PFSK-1 (cell line): ENCODE results near the gene PRRT4. TPM values are rescaled to one million over a fixed set of nuclear protein-coding genes. Genes with fewer than 3 reads are reported as not detected.

Experiments
- FOXP2 ChIP-seq: optimal IDR thresholded peaks from 2 replicates; pipeline ENCODE3; 2011; ENCODE audit warnings: borderline replicate concordance, control low read depth, inconsistent platforms; ENCODE audit not compliant: insufficient read depth; ENCODE audit errors: extremely low read length, extremely low read depth
- POLR2AphosphoS5 ChIP-seq: IDR thresholded peaks from 2 replicates; pipeline ENCODE4 v1.6.1; 2012; ENCODE audit warnings: low read depth, mild to moderate bottlenecking, control low read depth, low read length, moderate library complexity
- REST ChIP-seq, 2 experiments: IDR thresholded peaks; 2 replicates each; pipeline versions ENCODE4 v1.6.1 to v1.8.0; 2011 to 2012; ENCODE audit warnings: low read depth in 2 of 2, low read length in 2 of 2, control low read depth in 1 of 2, inconsistent platforms in 1 of 2, mild to moderate bottlenecking in 1 of 2, moderate library complexity in 1 of 2; ENCODE audit not compliant: insufficient read depth in 1 of 2
- SIN3A ChIP-seq: IDR thresholded peaks from 2 replicates; pipeline ENCODE4 v1.6.1; 2012; ENCODE audit warnings: mild to moderate bottlenecking, low read length, moderate library complexity, borderline replicate concordance; ENCODE audit not compliant: insufficient read depth
- TAF1 ChIP-seq: IDR thresholded peaks from 2 replicates; pipeline ENCODE4 v1.6.1; 2012; ENCODE audit warnings: low read length, control low read depth, borderline replicate concordance; ENCODE audit not compliant: insufficient read depth
- polyA plus RNA-seq: library from polyadenylated mRNA; unstranded; fragments of >200 nt; gene quantifications from one replicate; pipeline ENCODE4 v1.2.1, GENCODE V29; 2012; ENCODE audit warnings: low read depth, missing spikeins; ENCODE audit not compliant: insufficient read length

The PRRT4 gene
- 1.6 TPM for polyA plus RNA-seq

- TF ChIP-seq FOXP2 (no peak), REST (IDR thresholded peaks at IDR 0.05; ENCODE audit: insufficient read depth in 1 of 2, low read depth in 2 of 2, low read length in 2 of 2) (no peak), POLR2AphosphoS5 (no peak), TAF1 (no peak), SIN3A (no peak)
These were observed at the start of gene PRRT4 for GRCh38 chr7:128361411-128362379. PRRT4 (minus strand) TSS chr7:128361690.

- TF ChIP-seq POLR2AphosphoS5 (no peak), REST (IDR thresholded peaks at IDR 0.05; ENCODE audit: insufficient read depth in 1 of 2, low read depth in 2 of 2, low read length in 2 of 2) (no peak), TAF1 (no peak), FOXP2 (no peak), SIN3A (no peak)
These were observed 48.9 kb upstream of the PRRT4 start for GRCh38 chr7:128410451-128410753.

GRCh38 chr7:128409596-128410450, 48.3 kb upstream of the PRRT4 start, which contains the start of gene IMPDH1:
IMPDH1 (minus strand) TSS chr7:128409982; CDS start chr7:128409901, 81 bp downstream.
- TF ChIP-seq POLR2AphosphoS5 (peak; percentile 77), REST (IDR thresholded peaks at IDR 0.05; ENCODE audit: insufficient read depth in 1 of 2, low read depth in 2 of 2, low read length in 2 of 2) (no peak), FOXP2 (no peak)

GRCh38 chr7:128408709-128409595, 47.5 kb upstream of the PRRT4 start:
- no peak for TF ChIP-seq POLR2AphosphoS5
- TF ChIP-seq SIN3A, result no peak
- TF ChIP-seq FOXP2, result no peak
- no peak for TF ChIP-seq REST (IDR thresholded peaks at IDR 0.05; ENCODE audit: insufficient read depth in 1 of 2, low read depth in 2 of 2, low read length in 2 of 2)
- TF ChIP-seq TAF1, result no peak
